ENCODE data around the gene UGT2A2.

Gene UGT2A2

DNA sequence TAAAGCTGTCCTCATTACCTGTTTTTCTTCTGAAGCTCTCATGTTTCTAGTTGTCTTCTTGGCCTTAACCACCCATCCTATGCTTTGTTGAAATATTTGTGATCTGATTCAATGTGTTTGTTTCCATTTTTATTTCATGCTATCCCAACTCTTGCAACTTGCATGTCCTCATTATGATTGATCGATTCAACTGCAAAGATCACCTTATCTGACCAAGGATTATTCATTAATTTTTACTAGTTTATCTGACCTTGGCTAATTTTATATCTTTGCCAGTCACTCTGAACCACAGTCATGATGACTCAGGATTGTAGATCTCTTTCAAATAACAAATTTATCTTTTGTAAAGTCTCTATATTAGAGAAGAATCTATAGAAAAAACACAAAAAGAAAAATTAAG is 70.7 kb downstream of the UGT2A2 start:
- DNase-seq, result no peak

- no peak for DNase-seq
These were observed 76.0 kb downstream of the UGT2A2 start for GRCh38 chr4:69563424-69563823.

- no peak for DNase-seq
These were observed 89.8 kb downstream of the UGT2A2 start for GRCh38 chr4:69549651-69550050.

- no peak for DNase-seq
These were observed 93.2 kb downstream of the UGT2A2 start for GRCh38 chr4:69546134-69546765.

All from NCI-H1417 (cell line).